GM19240 (cell line): ENCODE data around the gene RCC2.

Experiments
- DNase-seq: peaks from one replicate; pipeline ENCODE4 v3.0.0; 2011; ENCODE audit warnings: low spot score; ENCODE audit not compliant: insufficient read length

Gene RCC2

DNA sequence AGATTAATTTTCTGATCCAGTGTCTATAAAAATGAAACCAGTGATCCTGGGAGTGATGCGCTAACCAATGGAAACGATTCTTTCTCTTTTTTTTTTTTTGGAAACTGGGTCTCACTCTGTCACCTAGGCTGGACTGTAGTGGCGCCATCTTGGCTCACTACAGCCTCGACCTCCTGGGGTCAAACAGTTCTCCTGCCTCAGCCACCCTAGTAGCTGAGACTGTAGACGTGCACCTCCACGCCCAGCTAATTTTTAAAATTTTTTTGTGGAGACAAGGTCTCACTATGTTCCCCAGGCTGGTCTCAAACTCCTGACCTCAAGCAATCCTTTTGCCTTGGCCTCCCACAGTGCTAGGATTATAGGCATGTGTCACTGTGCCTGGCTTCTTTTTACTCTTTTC lies 3.4 kb upstream of the RCC2 start:
- no peak for DNase-seq

DNA sequence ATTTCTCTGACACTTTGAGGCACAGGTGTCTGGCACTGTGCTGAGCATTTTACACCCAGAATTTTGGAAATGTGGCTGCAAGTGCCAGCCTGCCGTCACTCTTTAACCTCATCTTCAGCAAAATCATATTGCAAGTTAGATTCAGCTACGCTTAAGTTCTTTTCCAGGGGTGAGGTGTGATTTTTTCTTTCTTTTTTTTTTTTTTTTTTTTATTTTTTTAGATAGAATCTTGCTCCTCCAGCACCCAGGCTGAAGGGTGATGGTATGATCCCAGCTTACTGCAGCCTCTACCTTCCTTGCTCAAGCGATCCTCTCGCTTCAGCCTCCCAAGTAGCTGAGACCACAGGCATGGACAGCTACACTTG lies 2.5 kb upstream of the RCC2 start:
- DNase-seq, result no peak

DNA sequence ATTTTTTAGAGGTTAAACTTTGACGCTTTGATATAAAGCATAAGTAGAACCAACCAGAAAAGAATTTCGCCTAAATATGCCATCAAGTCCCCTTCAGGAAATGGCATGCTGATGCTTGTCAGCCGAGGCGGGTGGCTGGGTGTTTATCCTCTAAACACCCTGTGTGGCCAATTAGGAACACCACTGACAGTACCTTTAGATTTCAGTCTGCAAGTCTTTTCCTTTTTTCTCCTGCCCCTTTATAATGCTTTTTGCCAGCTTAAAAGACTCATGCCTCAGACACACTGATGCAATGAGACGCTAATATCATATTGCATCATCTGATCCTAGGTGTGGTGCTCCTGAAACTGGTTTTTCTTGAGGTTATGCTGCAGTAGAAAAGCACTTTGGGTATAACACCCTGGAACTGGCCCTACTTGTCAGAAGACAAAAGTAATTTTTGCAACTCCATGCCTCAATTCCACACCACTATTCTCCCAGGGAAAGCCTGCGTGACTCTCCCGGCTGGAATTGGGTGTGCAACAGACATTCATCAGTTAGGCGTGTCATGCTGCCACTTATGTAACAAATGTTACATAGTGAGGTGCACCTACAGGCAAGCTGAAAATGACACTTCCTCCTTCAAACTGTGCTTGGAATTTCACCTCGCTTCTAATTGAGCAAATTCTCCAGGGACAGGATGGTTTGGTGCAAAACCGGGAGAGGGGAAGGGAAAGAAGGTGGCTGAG lies 2.0 kb upstream of the RCC2 start:
- no peak for DNase-seq

DNA sequence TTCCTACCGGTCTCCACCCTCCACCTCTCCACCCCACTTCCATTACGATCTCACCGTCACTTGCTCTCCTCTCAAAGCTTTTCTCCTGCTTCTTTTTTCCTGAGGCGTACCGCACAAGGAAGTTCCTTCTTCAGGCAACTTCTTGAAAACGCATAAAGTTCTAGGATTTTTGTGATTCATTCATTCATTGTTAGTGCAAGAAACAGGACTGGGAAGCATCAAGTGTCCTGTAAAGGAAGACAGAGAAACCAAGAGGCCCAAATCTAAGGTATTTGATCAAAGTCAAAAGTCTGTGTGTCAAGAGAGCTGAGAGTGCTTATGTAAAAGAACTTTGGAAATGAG lies 1.3 kb upstream of the RCC2 start:
- no peak for DNase-seq

DNA sequence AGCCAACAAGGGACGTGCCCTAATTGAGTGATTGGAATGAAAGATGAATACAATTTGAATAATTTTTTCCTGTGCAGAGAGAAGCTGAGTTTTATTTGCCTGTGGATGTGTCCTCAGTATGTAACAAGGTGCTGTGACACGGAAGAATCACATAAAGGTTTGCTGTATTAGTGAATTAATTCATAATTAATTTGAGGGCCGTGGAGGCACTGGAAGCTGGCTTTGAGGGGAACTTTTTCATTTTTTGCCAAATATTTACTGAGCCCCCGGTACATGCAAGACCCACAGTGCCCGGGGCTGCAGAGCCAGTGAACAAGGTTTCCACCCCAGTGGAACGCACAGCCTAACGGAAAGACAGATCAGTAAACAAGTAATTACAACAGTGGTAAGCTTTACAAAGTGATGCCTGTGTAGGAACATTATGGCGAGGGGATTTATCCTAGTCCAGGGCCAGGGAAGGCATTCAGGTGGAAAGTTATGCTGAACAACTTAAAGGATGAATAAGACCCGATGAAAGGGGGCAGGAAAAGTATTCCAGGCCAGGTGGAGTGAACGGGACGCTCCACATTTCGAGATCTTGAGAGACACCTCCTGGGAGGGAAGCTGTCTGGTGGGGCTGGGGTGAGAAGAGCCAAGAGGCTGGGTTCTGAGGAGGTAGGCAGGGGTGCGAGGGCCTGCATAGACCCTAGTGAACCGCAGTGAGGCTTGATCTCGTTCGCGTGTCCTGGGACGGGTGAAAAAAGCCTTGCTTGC lies 773 bp upstream of the RCC2 start:
- no peak for DNase-seq

DNA sequence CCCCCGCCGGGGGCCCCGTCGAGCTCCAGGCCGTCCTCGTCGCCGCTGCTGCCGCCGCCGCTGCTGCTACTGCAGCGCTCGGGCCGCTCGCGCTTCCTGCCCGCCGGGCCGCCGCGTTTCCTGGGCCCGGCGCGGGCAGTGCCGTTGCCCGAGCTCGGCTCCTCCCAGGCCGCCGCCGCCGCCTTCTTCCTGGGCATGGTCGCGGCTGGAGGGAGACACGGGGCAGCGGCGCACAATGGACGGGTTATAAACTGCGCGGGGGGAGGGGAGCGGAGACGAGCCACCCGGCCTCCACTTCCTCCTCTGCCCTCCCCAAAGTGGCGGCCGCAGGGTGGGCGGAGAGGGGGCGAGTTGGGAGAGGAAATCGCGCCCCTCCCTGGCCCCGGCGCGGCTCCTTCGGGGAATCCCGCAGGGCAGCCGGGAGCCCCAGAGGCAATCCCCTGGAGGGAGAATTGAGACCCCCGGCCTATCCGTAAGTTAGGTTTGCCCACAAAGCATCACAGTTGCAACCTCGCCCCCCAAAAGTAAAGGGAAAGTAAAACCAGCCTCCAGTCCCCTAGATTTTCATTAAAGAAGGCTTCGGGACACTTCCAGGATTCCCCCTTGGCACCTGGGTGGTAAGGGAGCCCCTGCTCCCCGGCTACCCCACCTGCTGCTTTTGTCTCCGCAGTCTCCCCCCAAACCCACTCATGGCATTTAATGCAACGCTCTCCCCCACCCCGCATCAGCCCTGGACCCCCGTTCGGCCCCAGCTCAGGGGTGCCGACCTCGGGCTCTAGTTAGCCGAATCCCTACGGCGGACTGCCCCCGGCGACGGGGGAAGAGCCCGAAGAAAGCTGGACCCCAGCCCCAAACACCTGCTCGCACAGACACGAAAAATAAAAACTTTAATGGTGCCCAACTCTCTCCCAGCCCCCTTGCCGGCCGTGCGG lies 893 bp downstream of the RCC2 start:
- peak; percentile 63 for DNase-seq

DNA sequence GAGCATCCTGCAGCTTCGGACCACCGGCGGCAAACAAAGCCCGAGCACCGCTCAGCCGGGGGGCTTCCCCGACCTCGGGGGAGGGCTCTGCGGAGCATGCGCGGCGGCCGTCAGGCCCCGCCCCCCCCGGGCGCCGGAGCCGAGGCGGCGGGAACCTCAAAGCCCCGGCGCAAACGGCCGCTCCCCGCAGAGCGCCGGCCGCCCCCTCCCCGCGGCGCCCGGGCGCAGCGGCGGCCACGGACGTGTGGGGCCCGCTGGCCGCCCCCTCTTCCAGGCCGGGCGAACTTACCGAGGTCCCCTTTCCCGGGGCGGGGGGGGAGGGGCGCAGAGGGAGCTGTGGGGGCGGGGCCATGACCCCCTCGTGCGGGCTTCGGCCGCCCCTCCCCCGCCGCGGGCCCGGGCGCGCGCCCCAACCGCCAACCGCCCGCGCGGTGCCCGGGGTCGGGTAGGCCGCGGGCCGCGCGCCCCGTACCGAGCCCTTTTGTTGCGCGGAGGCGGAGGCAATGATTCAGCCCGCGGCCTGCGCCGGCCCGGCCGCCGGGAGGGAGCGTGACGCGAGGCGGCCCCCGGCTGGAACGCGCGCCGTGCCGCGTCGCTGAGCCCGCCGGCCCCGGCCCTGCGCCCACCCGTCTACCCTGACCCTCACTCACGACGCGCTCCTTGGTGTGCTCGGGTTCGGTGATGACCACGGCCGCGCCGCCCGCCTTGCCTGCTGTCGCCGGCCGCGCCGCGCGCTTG lies 1.7 kb downstream of the RCC2 start:
- peak; percentile 89 for DNase-seq

DNA sequence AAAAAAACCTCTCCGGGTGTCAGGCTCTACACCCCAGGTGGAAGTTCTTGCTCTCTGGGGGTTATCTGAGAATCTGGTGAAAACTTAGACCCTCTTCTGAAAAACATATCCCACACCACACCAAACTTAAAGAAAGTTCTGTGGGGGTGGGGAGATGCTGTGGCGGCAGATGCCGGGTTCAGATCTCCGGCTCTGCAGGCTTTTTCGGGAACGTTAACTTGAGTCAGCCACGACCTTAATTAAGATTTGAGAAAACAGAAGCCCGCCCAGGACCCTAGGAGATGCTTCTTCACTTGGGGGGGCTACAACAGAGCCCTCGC lies 2.3 kb downstream of the RCC2 start:
- no peak for DNase-seq

DNA sequence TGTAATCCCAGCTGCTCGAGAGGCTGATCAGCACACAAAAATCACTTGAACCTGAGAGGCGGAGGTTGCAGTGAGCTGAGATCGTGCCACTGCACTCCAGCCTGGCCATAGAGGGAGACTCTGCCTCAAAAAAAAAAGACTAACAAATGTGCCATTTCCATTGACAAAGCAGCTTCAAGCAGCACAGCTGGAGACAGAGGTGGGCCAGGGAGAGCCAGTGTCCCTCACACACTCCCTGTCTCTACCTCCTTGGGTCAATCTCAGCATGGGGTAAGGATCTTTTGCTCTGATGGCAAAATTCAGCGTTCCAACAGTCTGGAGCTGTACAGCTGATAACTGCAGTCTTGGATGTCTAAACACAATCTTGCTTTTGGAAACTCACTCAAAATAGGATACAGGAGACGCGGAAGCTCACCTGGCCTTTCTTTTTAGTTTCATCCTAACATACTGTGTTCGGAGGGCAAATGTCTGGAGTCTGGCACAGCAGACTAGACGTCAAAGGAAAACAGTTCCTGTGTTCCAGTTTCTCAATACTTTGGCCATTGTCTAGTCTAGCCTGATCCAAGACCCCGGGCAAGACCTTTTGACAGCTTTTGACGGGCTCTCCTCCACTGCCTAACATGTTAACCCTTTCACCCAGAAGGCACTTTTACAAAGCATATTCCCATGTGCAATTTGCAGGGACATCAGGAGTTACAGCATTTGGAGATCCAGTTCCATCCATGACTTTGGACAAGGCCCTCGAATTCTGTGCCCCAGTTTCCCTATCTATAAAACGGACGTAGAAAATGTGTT lies 2.9 kb downstream of the RCC2 start:
- DNase-seq, result no peak

DNA sequence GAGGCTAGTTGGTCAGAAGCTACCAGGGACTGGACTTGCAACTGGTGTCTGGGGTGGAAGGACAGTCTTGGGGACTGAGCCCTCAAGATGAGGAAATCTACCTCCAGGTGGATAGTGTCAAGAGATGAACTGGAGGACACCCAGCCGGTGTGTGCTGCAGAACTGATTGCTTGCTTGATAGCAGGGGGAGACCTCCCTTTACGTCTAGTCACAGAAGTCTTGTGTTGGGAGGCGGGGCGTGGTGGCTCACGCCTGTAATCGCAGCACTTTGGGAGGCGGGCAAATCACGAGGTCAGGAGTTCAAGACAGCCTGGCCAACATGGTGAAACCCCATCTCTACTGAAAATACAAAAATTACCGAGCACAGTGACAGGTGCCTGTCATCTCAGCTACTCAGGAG lies 4.9 kb downstream of the RCC2 start:
- DNase-seq, result no peak

DNA sequence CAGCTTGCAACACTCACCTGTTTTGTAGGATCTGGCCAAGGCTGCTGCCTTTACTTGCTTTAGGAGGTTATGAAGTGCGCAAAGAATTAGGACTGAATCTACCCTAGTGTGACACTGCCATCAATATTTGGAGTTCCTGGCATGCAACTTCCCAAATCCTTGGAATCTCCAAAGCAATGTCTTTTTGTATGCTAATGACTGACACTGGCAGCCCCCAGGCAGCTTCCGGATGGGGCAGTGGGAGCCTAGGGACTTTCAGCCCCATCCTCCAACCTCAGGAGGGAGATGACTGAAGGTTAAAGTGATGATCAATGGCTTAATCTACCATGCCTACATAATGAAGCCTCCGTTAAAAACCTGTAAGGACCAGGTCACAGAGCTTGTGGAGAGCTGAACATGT lies 5.5 kb downstream of the RCC2 start:
- DNase-seq, result no peak

DNA sequence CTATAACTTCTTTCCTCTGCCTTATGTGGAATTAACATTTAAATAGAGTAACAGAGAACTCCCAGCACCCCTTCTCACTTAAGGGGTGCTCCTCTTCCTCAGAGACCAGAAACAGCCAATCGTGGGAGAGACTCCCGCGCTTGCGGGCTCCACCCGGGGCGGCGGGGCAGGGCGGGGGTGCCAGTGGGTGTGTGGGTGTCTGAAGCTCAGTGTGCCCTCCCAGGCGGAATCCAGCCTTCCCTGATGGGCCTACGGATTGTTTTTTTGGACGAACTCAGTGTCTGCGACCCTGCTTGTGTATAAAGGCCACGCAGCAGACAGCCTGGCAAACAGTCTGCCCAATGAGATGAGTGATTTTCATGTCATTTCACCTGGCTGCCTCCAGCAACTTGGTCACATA lies 6.2 kb downstream of the RCC2 start:
- DNase-seq, result no peak

DNA sequence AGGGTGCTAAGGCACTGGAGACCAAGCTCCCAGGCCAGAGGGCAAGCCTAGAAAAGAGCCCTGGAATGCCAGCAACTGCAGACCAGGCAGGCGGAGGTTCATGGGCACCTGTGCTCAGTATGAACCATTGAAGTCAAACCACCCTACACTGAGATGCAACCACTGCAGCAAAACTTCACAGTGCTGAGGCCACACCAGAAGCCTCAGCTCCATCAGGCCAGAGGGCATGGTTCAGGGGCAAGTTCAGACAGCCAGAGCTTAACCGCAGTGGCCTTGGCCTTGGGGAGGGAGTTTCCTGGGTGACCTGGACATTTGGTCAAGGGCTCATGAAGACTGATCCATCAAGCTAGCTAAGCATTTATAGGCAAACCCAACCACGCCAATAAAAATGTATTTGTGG lies 7.1 kb downstream of the RCC2 start:
- no peak for DNase-seq

DNA sequence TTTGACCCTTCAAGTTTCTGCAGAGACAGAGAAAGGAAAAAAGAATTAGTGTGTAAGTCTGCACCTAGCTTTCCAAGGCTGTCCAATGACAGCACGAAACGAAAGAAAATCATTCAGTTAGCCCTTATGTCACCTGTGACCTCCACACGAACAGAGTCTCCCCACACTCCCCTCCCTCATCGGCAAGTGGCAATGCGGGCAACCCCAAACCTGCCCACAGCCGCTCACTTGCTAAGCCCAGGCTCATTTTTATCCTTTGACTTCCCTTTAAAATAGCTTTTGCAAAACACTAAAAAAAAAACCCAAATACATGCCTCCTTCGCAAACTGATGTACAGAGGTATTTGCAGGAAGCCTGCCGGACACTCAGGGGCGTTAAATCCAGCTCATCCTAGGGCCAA lies 10.3 kb downstream of the RCC2 start:
- DNase-seq, result no peak

DNA sequence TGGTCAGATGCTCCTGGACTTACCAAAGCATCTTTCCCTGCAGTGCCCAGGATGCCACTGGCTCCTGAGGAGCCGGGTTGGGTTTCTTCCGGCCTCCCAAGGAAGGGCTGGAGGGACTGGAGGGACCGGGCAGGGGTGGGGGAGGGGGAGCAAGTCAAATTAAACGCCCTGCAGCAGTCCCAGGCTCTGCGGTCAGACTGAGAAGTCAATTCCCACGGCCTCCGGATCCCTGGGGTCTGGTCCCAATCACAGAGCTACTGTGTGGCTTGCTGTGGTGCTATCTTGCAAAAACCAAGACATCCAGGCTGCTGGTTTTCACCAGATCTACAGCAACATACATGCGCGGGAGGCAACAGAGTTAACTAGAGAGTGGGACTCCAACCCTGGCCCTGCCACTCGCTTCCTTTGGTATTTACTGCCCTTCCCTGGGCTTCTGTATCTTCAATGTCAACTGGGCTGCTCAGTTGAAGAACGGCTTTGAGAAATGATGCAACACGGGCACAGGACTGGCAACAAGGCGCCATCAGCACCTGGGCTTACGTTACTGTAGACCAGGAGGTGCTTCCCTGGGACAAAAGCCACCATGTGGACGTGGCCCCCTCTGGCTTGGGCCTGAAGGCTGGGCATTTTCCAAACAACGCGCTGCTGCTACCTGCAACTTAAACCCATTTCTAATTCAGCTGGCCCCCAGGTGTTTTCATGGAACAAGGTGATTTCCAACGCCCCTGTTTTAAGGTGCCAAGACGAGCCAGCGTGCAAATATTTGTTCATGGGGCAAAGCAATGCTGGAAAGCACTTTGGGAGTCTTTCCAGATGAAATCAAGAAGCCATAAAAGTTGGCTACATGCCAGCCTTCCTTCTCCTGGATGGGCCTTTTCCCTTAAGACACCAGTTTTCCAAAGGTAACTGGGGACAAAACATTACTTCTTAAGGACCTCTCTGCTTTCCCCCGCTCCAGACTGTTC lies 11.5 kb downstream of the RCC2 start:
- DNase-seq, result no peak

DNA sequence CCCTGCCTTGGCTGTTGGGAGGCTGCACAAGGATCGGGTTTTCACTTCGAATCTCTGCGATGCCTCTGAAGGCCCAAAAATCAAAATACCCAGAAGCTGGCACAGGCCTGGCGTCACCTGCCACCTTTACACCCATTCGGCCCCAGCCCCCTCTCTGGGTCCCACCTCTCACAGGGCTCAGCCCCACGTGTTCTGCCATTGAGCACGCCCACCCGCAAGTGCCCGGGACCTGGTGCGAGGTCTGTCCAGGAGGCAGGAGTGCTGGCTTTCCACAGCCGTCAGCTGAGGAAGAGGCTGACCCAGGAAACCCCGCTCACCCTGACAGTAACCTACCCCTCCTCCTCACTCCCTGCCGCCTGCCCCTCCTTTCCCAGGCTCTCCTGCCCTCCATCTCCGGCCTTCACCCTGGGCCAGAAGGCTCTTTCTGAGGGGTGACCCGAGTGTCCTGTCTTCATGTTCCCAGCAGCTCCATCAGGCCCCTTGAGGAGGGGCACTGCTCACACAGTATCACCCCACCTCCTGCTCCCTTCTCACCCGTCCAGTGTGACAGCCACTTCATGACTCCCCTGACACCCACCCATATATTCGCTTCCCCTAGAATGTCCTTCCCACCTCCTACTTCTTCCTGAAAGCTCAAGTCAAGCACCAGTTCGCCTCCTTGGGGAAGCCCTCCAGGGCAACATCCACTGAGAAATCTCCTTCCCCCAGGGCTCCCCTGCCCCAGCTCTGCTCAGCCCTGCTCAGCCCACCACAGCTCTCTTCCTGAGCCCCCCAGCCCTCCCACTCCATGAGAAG lies 13.5 kb downstream of the RCC2 start:
- DNase-seq, result no peak

DNA sequence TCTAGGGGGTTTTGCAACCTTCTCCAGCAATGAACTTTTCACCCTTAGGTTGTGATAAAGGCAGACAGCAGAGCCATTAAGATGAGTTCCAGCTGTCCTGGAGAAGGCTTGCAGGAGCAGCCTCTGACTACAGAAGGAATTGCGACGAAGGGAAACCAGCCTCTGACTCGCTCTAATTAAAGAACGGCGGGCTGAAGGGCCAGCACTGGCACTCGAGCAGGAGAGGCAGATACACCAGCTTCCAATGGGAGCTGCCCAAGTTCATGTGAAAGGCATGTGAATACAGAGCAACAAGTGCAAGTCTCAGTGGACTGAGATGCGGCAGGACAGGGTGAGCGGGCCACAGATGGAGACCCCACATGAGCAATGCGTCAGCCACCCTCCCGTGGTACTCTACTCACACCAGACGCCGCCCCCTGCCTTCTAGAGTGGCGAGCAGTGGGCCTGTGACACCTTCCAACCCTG lies 15.7 kb downstream of the RCC2 start:
- no peak for DNase-seq

DNA sequence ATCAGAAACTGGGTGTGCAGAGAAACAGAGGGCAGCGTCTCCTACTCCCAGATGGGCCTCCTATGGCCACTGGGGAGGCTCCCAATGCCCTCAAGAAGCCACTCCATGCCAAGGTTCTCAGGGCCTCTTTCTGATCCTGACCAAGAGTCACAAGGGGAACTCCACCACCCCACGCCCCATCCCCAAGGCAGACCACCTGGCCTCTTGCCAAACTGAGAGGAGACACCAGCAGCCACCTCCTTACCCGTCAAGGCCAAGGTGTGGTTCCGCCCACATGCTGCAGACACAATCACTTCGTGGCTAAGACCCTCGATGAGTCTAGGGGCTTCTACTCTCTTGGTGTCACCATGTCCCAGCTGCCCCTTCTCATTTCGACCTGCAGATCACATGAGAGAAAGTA lies 17.0 kb downstream of the RCC2 start:
- no peak for DNase-seq

DNA sequence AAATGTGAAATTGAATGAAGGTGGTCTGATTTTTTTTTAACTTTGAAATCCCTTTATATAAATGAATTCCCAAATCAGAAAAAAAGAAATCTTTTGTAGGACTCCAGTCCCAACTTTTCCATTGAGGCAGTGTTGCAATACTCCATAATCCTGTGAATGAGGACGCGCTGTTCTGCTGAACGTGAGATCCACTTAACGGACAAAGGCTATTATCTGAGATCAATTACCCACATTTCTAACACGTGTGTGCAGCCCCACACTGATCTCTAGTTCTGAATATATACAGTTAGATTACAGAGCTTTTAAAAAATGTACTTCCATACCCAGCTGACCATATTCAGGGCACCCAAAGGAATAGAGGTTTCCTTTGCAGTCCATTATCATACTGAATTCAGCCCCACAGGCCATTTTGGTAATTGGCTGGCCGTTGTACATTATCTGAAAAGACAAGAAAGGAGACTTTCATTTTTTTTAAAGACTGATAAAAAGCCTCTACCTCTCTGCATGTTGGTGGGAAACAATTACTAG lies 19.0 kb downstream of the RCC2 start:
- DNase-seq, result no peak
